Brain microvascular endothelial cell (primary cell): ENCODE data around the gene IL7R.
"Not testable (repeated sequence)": the region's sequence is repeated elsewhere in the genome, so short reads cannot be mapped to it uniquely, and the experiment has no call there.

ENCODE experiments used
- DNase-seq: peaks from one replicate; pipeline ENCODE4 v3.0.0-alpha.2; 2020
- H3K27ac ChIP-seq: fragments of 250-450 bp; sonication (Bioruptor Pico); 2 replicates; pipeline ENCODE4 v1.5.1; 2020; ENCODE audit warnings: mild to moderate bottlenecking, moderate library complexity
- H3K27me3 ChIP-seq: fragments of 250-450 bp; sonication (Bioruptor Pico); replicated peaks from 2 replicates; pipeline ENCODE4 v1.5.1; 2020; ENCODE audit warnings: mild to moderate bottlenecking
- H3K36me3 ChIP-seq: fragments of 250-450 bp; sonication (Bioruptor Pico); replicated peaks from 2 replicates; pipeline ENCODE4 v1.5.1; 2020; ENCODE audit warnings: mild to moderate bottlenecking
- H3K4me3 ChIP-seq: 2 replicates; pipeline ENCODE4 v1.5.1; 2011; ENCODE audit warnings: low read depth, mild to moderate bottlenecking, control low read depth, low read length, moderate library complexity
- in situ Hi-C: cut with HindIII; loops from 2 replicates; pipeline ENCODE4 v1.10.0; 2017; ENCODE audit warnings: low sequenced_read_pairs, low pct_ligation_motif_present
- TF ChIP-seq, protein P1 (sequence below): IDR thresholded peaks from 2 replicates; pipeline ENCODE4 v1.5.1; 2011; ENCODE audit warnings: low read depth, mild to moderate bottlenecking, moderate library complexity, low read length, control low read depth, inconsistent platforms; ENCODE audit errors: missing control alignments

Gene IL7R

DNA sequence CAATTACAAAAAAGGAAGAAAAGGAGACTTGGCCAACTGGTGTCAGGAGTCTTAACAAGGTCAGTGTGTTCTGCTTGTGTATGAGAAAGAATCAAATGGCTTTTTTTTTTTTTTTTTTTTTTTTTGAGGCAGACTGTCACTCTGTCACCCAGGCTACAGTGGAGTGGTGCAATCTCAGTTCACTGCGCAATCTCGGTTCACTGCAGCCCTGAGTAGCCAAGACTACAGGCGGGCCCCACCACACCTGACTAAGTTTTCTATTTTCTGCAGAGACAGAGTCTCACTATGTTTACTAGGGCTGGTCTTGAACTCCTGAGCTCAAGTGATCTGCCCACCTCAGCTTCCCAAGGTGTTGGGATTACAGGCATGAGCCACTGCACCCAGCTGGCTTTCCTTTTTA, 3.1 kb upstream of the IL7R start:
- H3K27me3 ChIP-seq = no peaks in the 10 kb centered on the region
- in situ Hi-C loops = no loop called here
- H3K4me3 ChIP-seq = no peak overlapping the region
- H3K27ac ChIP-seq = no peak overlapping the region
- TF ChIP-seq, protein P1, sequence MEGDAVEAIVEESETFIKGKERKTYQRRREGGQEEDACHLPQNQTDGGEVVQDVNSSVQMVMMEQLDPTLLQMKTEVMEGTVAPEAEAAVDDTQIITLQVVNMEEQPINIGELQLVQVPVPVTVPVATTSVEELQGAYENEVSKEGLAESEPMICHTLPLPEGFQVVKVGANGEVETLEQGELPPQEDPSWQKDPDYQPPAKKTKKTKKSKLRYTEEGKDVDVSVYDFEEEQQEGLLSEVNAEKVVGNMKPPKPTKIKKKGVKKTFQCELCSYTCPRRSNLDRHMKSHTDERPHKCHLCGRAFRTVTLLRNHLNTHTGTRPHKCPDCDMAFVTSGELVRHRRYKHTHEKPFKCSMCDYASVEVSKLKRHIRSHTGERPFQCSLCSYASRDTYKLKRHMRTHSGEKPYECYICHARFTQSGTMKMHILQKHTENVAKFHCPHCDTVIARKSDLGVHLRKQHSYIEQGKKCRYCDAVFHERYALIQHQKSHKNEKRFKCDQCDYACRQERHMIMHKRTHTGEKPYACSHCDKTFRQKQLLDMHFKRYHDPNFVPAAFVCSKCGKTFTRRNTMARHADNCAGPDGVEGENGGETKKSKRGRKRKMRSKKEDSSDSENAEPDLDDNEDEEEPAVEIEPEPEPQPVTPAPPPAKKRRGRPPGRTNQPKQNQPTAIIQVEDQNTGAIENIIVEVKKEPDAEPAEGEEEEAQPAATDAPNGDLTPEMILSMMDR = no peak
- no peaks in the 10 kb centered on the region for H3K36me3 ChIP-seq
- DNase-seq = no peak

DNA sequence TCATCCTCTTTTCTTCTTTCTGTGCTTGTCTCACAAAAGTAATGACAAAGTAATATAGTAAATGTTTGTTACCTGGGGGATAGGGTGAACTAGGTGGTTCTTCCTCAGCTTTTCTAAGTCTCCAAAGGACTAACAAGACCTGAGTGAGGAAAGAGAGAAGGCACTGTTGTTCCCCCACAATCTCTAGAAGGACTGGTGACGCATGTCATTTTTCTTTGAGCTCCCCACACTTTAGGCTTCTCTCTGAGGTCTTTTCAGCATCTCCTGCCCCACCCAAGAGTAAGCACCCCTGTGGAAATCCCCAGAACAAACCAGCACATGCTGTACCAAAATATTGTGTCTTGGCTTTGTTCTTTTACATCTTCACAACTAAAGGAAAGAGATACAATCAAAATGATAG, 2.4 kb upstream of the IL7R start:
- in situ Hi-C loops = no loop called here
- no peak for DNase-seq
- Histone ChIP-seq H3K27me3 (no peaks in the 10 kb centered on the region), H3K36me3 (no peaks in the 10 kb centered on the region), H3K27ac (no peak overlapping the region), H3K4me3 (no peak overlapping the region)
- TF ChIP-seq, protein P1 = no peak

DNA sequence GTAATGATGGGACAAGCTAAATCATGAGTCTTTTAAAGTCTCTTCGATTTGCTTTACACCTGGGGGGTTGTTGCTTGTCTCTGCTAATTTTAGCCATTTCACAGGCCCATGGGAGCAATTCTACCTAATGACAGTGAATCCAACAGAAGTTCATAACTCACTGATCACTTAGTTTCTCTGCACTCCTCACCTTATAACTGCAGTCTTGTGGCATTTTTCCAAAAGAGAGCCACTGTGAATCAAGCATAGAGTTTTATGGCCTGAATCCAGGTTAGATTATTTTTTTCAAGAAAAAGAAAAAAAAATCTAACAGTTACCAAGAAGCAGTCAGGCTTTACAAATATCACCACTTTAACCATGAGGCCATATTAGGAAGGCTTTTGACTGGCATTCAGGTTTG, 1.5 kb upstream of the IL7R start:
- no peak overlapping the region for H3K27ac ChIP-seq
- no peaks in the 10 kb centered on the region for H3K36me3 ChIP-seq
- H3K4me3 ChIP-seq = no peak overlapping the region
- in situ Hi-C loops = no loop called here
- no peak for DNase-seq
- no peaks in the 10 kb centered on the region for H3K27me3 ChIP-seq
- TF ChIP-seq, protein P1 = no peak

DNA sequence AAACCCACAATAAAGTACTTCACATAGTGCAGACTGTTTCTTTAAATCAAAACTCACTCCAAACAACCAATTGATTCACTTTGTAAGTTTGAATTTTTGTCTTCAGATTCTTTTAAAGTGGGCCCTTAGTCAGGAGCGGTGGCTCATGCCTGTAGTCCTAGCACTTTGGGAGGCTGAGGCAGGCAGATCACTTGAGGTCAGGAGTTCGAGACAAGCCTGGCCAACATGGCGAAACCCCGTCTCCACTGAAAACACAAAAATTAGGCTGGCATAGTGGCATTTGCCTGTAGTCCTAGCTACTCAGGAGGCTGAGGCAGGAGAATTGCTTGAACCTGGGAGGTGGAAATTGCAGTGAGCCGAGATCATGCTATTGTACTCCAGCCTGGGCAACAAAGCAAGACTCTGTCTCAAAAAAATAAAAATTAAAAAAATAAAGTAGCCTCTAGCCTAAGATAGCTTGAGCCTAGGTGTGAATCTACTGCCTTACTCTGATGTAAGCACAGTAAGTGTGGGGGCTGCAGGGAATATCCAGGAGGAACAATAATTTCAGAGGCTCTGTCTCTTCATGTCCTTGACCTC, 416 bp upstream of the IL7R start:
- in situ Hi-C loops, H3K27me3 ChIP-seq, DNase-seq, H3K36me3 ChIP-seq, H3K4me3 ChIP-seq: not testable (repeated sequence)
- peak overlapping the region; percentile 7 for H3K27ac ChIP-seq

DNA sequence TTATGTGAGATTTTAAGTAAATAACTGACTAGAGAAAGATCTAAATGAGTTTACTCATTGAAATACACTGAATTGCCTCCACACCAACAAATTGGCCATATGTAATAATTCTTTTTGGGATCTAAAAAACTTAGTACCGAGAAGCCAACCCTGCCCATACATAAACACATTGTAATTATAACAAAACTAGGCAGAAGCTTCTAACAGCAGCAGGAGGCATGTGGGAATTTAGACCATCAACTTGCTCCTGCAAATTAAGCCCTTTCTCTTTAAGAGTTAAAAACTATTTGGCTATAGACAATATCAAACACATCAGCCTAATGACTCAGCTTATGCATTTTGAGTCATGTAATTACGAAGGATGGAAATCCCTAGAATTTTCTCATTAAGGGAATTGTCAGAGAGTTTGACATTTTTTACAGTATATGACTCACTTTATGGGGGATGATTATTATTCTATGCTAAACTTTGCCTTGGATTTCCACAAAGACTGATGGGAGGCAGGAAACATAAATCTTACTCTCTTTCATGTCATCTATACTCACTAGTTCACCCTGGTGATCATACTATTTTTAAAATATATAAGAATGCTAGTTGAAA, 1.0 kb downstream of the IL7R start:
- Histone ChIP-seq H3K4me3 (no peak overlapping the region), H3K27ac (peak overlapping the region; percentile 7), H3K27me3 (no peaks in the 10 kb centered on the region), H3K36me3 (no peaks in the 10 kb centered on the region)
- no peak for DNase-seq
- in situ Hi-C loops = no loop called here
- TF ChIP-seq, protein P1 = no peak

DNA sequence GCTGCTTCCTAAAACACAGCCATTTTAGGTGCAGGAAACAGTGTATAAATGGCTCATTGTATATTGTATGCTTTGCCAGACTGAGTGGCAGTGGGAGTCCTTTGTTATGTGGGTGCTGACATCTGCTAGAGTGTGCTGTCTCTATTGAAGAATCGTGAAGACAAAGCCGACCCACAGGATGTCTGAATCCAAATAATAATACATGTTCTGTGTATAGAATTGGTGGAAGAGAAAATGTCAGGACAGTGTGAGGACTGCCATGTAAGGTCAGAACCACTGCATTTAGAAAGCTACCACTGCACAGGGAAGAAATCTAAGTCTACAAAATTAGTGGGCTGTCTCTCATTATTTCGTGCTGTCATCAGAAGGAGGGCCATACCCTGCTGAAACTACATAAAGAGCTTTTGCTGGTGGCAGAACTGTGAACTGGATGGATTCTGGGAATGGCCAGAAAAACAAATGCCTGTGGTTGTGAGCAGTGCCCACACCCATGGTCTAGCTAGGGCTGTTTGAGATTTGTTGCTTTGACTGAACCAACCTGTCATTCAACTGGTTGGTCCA, 2.5 kb downstream of the IL7R start:
- Histone ChIP-seq H3K4me3 (no peak overlapping the region), H3K27me3 (no peaks in the 10 kb centered on the region), H3K27ac (no peak overlapping the region), H3K36me3 (no peaks in the 10 kb centered on the region)
- no peak for DNase-seq
- TF ChIP-seq, protein P1 = no peak
- in situ Hi-C loops = no loop called here
